Stimulated activated CD4-positive, alpha-beta T cell treated with anti-CD3 and anti-CD28 coated beads, Interleukin-2, amount 100 ng/mL, for 4 hours (primary cell): ENCODE data around the gene HNRNPUL1.
"Not testable (repeated sequence)": the region's sequence is repeated elsewhere in the genome, so short reads cannot be mapped to it uniquely, and the experiment has no call there.

Experiments used
- DNase-seq: peaks from one replicate; pipeline ENCODE4 v3.0.0-alpha.2; 2020; ENCODE audit warnings: low read depth

HNRNPUL1 gene

DNA sequence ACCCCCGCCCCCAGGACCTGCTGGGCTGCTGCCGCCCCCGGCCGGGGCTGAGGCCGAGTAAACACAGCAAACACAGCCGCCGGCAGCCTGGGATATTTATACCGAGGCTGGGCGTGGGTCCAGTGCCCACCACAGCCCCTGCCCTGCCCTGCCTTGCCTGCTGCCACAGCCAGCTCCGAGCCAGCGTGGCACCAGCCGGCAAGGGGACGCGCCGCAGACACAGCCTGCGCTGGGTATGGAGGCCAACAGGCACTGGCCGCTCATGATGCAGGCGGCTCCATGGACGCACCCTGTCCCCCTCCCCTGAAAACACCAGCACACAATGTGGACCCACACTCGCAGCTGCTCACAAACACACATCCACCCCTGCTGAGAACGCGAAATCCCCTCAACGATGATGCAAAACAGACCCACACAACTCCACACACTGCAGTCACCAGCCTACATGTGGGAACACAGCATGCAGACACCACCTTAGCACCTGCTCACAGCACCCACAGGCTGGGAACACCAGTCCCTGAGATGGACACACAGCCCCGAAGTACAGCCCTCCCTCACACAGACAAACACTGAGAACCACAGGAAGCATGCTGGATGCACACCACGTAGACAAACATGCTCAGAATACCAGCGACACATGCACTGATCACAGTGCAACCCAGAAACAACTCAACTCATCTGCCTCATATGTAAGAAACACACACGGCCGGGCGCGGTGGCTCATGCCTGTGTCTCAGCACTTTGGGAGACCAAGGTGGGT lies 62.0 kb downstream of the HNRNPUL1 start:
- DNase-seq: no peak

DNA sequence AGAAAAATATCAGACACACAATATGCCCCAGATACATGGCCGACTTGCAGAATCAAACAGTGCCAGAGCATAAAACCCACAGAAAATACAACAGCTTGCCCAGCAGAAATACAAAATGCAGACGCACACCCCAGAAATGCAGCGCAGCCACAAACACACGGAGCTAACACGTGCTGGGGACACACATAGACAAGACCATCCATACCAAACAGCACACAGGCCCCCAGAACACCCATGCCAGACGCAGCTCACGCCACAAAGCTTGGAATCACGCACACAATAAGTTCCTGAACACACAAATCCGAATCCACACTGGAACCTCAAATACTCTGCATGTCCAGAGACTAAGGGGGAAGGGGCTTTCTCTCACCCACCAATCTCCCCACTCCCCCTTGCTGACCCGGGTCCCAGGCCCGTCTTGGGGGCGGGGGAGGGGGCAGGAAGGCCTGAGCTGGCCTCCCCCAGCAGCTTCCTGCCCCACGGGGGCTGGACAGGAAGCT lies 63.0 kb downstream of the HNRNPUL1 start:
- no peak for DNase-seq

DNA sequence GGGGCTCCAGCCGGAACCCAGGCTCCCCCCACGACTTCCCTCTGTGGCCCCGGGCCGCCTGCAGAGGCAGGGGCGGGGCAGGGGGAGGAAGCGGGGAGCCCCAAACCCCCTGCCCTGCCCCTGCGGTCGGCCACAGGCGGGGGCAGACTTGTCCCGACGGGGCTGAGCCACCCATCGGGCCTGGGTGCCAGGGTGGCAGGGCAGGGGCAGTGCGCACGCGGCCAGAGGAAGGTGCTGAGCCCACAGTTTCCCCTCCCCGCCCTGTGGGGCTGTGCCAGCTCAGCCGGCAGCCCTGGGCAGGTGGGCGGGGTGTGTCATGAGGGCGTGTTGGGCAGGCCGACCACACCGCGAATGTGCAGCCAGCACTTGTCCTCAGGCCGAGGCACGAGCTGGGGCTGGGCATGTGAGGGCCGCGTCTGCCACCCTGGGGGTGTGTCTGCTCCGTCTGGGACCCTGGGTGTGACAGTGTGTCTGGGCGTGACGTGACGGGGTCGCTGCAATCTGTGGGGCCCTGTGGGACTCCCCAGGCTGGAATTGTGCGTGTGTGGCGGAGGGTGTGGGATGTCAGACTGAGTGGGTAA lies 63.5 kb downstream of the HNRNPUL1 start:
- DNase-seq: peak; percentile 81

DNA sequence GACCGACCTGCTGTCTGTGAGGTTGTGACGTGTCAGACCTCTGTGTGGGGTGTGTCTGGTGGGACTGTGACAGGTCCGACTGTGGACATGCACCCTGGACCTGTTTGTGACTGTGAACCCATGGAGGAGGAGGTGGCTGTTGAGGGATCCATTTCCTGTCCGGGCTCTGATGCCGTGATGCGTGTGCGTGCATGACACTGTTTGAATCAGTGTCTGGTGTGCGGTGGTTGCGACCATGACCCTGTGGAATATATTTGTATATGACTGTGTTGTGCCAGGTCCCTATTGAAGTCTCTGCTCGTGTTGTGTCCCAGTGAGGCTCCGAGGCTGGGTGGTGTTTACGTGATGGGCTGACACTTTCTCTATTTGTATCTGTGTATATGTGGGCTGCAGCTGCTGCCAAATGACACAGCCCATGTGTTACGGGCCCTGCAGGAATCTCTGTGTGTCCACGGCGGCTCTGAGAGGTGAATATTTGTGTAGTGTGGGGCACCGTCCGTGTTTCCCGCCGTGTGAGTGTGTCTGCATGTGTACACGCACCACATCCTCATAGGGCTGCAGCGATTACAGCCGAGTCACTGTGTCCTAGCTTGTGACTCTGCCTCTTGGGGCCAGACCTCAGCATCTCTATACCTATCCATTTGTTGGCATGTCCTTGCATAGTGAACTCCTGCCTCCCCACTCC lies 64.1 kb downstream of the HNRNPUL1 start:
- peak; percentile 43 for DNase-seq

DNA sequence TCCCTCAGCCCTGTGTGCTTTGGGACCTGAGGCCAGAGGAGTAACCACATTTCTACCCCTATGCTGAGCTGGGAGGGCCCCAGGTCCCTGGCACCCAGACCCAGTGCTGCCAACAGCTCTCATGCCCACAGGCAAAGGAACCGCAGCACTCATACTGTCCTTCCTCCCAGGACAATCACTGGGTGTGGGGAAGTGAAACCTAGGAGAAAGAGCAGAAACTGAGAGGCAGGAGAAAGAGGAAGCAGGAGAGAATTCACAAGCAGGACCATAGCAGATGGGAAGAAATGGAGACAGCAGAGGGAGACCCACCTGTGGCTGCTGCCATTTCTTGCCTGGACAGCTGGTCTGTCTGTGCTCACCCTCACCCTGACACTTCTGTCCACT lies 64.7 kb downstream of the HNRNPUL1 start:
- DNase-seq: no peak

DNA sequence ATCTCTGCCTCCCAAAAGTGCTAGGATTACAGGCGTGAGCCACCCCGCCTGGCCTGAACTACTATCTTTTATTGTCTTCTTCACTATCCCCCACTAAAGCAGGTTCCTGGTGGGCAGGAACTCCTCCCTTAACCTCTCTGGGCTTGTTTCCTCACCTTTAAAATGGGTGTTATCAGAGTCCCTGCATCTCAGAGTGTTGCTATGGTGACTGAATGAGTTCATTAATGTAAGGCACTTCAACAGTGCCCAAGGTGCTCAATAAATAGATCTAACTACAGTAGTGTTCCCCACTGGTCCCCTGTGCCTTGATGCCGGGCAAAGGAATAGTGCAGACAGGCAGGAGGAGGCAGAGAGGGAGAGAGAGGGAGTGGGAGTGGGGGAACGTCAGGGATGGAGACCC lies 66.3 kb downstream of the HNRNPUL1 start:
- no peak for DNase-seq

DNA sequence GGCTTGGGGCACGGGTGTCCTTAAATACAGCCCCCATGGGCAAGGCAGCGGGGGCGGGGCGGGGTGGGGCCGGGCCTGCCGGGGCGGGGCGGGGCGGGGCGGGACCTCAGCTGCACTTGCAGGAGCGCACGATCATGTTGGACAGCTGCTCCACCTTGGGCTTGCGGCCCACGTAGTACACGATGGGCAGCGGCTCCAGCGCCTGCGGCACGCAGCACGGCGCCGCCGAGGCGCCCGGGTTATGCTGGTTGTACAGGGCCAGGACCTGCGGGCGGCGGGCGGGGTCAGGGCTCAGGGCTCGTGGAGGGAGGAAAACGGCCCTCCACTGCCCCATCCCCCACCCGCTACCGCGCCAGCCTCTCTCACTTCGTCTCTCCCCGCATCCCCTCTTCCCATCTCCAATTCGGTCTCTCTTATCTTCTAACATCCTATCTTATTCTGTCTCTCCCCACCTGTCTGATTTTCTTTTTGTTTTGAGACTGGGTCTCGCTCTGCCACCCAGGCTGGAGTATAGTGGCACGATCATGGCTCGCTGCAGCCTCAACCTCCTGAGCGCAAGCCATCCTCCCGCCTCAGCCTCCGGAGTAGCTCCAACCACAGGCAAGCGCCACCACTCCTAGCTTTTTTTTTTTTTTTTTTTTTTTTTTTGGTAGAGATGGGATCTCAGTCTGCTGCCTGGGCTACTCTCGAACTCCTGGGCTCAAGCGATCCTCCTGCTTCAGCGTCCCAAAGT lies 66.9 kb downstream of the HNRNPUL1 start:
- DNase-seq: no peak

DNA sequence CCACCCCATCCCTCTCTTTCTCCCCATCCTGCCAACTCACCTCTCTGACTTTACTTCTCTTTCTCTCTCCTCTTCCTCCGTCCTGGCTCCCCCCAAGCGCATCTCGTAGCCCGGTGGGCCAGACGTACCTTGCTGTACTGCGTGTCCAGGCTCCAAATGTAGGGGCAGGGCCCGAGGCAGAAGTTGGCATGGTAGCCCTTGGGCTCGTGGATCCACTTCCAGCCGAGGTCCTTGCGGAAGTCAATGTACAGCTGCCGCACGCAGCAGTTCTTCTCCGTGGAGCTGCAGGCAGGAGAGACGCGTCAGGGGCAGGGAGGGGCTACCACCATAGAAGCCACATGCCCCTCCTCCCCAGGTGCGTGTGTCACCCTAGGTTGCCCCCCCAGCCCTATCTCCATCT lies 67.8 kb downstream of the HNRNPUL1 start:
- no peak for DNase-seq

DNA sequence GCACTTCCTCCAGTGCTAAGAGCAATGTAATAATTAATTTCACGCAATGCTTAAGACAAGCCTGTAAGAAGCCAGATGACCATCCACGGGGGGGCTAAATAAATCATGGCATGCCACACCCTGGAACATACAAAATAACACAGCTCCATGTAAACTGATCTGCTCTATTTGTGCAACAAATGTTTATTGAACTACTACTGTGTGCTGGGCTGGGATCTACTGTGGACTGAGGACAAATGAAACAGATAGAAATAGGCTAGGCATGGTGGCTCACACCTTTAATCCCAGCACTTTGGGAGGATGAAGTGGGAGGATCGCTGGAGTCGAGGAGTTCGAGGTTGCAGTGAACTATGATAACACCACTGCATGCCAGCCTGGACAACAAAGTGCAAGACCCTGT lies 68.3 kb downstream of the HNRNPUL1 start:
- DNase-seq: no peak

DNA sequence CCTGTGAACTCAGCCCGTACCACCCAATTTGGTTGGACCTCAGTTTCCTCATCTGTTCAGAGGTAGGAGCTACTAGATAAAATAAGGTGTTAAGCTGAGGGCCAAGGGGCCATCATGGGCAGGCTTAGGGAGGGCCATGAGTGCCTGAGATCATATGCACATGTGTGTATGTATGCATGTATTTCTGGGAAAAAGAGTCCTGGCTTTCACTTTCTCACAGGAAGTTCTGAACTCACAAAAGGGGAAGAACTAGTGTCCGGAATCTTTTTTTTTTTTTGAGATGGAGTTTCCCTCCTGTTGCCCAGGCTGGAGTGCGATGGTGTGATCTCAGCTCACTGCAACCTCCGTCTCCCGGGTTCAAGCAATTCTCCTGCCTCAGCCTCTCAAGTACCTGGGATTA lies 70.6 kb downstream of the HNRNPUL1 start:
- no peak for DNase-seq

DNA sequence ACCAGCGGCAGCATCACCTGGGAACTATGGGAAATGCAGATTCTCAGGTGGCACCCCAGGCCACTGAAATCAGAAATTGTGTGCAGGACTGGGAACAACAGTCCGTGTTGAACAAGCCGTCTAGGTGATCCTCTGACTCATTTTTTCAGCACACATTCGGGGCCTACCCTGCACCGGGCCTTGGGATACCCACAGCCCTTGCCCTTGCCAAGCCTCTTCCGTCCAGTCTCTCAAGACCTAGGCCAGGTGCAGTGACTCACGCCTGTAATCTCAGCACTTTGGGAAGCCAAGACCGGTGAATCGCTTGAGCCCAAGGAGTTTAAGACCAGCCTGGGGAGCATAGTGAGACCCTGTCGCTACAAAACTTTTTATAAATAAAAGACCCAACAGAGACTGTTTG lies 71.3 kb downstream of the HNRNPUL1 start:
- DNase-seq: no peak

DNA sequence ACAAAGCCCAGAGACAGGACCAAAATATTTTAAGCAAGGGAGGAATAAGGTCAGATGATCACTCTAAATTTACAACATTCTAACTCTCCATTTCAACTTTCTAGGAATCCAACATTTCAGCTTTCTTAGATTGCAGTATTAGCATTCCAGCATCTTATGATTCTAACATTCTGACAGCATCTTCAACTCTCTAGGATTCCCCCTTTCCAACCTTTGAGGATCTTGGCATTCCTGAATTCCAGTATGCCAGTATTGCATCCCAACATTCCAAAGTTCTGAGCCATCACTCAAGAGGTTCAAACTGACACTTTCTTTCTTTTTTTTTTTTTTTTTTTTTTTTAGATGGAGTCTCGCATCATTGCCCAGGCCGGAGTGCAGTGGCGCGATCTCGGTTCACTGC lies 75.8 kb downstream of the HNRNPUL1 start:
- no peak for DNase-seq

DNA sequence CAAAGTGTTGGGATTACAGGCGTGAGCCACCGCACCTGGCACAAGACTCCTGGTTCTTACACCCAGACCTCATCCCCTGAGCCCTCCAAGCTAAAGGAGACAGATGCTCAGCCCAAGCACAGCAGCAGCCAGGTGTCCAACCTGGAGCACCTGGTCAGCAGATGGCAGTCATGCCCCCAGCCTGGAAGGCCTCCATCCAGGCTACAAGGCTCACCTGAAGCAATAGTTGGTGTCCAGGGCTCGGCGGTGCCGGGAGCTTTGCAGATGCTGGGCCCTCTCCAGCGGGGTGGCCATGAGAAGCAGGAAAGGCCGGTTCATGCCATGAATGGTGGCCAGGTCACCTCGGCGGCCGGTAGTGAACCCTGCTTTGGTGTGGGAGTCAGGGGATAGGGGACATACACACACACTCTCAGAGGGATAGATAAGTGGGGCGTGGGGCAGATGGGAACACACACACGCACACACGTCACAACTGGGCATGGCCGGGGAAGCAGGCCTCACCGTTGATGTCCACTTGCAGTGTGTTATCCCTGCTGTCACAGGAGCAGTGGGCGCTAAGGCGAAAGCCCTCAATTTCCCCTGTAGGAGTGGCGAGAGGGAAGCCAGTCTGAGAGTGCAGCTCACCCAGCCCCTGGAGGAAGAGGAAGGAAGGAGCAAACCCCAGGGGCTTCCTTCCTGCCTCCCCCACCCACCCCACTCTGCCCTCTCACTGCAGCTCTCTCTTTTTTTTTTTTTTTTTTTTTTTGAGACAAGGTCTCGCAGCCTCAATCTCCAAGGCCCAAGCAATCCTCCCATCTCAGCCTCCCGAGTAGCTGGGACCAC lies 77.7 kb downstream of the HNRNPUL1 start:
- DNase-seq: no peak

DNA sequence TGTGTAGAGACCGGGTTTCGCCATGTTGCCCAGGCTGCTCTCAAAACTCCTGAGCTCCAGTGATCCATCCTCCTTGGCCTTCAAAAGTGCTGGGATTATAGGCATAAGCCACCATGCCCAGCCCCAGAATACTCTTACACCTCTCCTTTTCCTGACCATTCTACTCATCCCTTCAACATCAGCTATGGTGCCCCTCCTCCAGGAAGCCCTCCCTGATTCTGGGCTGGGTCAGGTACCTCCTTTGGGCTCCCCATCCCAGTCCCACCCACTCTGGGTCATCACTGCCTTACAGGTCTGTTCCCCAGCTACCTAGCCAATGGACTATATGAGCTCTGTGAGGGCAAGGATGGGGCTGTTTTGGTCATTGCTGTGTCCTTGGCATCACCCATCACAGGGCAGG lies 80.0 kb downstream of the HNRNPUL1 start:
- no peak for DNase-seq

DNA sequence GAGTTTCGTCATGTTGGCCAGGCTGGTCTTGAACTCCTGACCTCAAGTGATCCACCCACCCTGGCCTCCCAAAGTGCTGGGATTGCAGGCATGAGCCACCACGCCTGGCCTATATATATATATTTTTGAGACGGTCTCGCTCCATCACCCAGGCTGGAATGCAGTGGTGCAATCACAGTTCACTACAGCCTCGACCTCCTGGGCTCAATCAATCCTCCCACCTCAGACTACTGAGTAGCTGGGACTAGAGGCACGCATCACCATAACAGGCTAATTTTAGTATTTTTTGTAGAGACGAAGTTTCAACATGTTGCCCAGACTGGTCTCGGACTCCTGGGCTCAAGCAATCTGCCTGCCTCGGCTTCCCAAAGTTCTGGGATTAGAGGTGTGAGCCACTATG lies 82.7 kb downstream of the HNRNPUL1 start:
- DNase-seq: not testable (repeated sequence)

DNA sequence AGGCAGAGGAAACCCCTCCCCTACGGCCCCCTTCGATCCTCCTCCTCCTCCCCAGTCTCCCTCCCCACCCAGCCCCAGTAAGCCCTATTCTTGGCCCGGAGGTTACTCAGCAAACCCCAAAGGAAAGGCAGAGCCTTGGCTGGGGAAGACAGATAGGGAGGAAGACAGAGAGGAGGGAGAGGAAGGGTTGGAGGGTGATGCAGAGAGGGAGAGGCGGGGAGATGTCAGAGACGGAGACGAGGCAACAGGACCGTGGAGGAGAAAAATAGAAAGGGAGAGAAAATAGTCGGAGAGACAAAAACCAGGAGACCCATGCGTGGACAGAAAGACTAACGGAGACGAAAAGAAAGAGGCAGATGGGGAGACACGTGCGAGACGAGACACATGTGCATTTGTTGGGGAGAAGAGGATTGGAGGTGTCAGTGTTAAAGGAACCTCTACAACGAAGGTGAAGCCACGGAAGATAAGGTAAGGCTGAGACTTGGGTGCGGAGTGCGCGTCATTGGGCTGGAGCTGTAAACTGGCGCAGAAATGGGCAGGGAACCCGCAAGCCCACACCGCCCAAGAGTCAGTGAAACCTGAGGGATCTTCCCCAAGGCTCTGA lies 86.7 kb downstream of the HNRNPUL1 start:
- no peak for DNase-seq

DNA sequence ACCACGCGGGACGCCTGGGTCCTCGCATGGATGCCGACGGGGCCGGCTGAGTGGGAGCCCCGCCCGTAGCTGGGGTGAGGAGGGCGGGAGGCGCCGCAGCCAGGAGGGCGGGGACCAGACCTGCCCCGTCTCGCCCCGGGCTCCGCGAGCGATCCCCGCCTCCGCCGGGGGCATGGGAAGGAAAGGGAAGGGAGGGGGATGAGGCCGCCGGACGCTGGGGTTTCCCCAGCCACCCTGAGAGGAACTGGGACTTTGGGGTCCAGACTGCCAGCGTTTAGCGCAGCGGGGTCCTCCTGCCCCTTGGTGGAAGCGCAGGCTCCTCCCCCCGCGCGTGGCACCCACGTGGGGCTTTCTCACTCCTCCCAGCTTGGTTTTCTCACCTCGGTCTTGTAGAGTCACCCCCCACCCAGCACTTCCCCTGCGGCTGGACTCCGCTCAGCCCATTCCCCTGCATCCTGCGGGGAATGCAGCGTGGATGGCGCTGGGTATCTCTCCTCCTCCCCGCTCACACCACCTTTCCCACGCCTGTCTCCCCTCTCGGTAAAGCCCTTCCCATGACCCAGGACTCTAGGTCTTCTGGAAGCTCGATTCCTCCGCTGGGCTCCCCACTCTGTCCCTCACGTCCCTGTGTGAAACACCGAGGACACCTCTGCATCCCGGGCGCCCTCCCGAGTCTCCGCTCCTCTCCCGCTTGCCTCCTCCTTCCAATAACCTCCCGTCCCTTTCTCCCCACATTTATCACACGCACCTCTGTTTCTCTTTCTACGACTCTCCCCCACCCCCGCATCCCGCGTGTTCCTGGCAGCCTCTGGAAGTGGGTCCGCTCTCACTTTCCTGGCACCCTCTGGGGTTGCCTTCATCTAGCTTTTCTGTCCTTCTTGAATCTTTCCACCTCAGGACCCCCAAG lies 87.4 kb downstream of the HNRNPUL1 start:
- DNase-seq: peak; percentile 81

DNA sequence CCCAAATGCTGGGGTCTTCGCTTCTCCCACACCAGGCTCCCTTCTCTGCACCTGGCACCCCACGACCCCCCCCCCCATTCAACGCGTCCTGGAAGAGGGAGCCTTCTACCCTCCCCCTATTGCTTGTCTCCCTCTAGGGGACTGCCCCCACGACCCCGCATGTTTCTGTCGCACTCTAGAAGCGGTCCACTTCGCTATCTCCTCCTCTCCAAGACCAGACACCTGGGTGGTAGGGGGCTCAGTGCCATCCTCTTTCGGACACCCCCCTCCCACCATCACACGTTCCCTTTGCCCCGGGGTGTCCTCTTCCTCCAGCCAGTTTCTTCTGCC lies 88.1 kb downstream of the HNRNPUL1 start:
- DNase-seq: no peak

DNA sequence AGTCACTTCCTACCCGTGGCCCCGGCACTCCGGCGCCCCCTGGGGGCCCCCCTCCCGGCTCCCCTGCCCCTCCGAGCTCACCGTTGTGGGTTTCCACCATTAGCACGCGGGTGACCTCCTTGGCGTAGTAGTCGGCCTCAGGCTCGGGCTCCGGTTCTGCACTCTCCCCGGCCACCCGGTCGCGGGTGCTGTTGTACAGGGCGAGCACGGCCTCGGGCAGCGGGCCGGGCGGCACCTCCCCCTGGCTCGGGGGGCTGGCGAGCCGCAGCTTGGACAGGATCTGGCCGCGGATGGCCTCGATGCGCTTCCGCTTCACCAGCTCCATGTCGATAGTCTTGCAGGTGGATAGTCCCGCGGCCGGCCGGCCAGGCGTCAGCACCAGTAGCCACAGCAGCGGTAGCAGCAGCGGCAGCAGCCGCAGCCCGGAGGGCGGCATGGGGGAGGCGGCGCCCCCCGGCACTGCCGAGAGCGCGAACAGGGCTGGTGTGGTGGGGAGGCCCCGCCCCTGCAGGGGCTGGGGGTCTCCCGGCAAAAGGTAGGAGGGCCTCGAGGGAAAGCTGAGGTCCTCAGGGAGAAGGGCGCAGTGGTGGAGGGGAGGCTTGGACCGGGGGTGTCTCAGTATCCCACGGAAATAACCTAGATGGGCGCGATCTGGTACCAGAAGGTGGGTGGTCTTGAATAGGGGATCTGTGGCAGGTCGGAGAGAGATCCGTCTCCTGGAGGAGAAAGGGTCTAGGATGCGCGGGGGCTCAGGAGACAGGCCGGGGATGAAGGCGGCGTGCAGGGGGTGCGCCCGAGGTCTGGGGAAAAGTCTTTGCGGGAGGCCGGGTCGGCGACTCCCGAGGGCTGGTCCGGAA lies 88.7 kb downstream of the HNRNPUL1 start:
- peak; percentile 68 for DNase-seq
